ENCODE data around the gene KRT72.

- TF ChIP-seq CTCF (IDR thresholded peaks at IDR 0.05) (no peak), POLR2A (IDR thresholded peaks at IDR 0.05) (no peak), POLR2AphosphoS5 (IDR thresholded peaks at IDR 0.05) (no peak), EP300 (IDR thresholded peaks at IDR 0.05) (no peak)
Measured at GRCh38 chr12:52629281-52630007, 28.2 kb upstream of the KRT72 start.
